Measurements from ENCODE around the gene BRD4.

BRD4 gene

GRCh38 chr19:15284091-15284490 is 48.2 kb downstream of the BRD4 start:
- H3K4me1 ChIP-seq (ENCODE audit: insufficient read depth, low read length), result peaks cover 50% of the 10 kb centered on the region
- no peak overlapping the region for H3K27ac ChIP-seq (ENCODE audit: low read length)
- H3K27me3 ChIP-seq (ENCODE audit: insufficient read depth, low read length), result no peaks in the 10 kb centered on the region
- no peak overlapping the region for H3K9ac ChIP-seq (ENCODE audit: low read depth, low read length)
- peaks cover 4% of the 10 kb centered on the region; the same call in 1 of the 2 replicates for H3K36me3 ChIP-seq (ENCODE audit: insufficient read depth, low read depth, low read length)
- H3K4me3 ChIP-seq (ENCODE audit: low read length), result no peak overlapping the region
- no peaks in the 10 kb centered on the region for H3K9me3 ChIP-seq (ENCODE audit: insufficient read depth, low read depth, low read length)

GRCh38 chr19:15283141-15283883 is 49.0 kb downstream of the BRD4 start:
- no peak overlapping the region for H3K27ac ChIP-seq (ENCODE audit: low read length)
- no peaks in the 10 kb centered on the region for H3K9me3 ChIP-seq (ENCODE audit: insufficient read depth, low read depth, low read length)
- no peaks in the 10 kb centered on the region for H3K27me3 ChIP-seq (ENCODE audit: insufficient read depth, low read length)
- no peak overlapping the region for H3K9ac ChIP-seq (ENCODE audit: low read depth, low read length)
- H3K4me1 ChIP-seq (ENCODE audit: insufficient read depth, low read length), result peaks cover 46% of the 10 kb centered on the region
- H3K4me3 ChIP-seq (ENCODE audit: low read length), result no peak overlapping the region
- peaks cover 4% of the 10 kb centered on the region; the same call in 1 of the 2 replicates for H3K36me3 ChIP-seq (ENCODE audit: insufficient read depth, low read depth, low read length)

GRCh38 chr19:15282311-15282705 is 50.0 kb downstream of the BRD4 start:
- no peak overlapping the region for H3K27ac ChIP-seq (ENCODE audit: low read length)
- H3K36me3 ChIP-seq (ENCODE audit: insufficient read depth, low read depth, low read length), result peaks cover 4% of the 10 kb centered on the region; the same call in 1 of the 2 replicates
- H3K9ac ChIP-seq (ENCODE audit: low read depth, low read length), result no peak overlapping the region
- H3K4me3 ChIP-seq (ENCODE audit: low read length), result no peak overlapping the region
- H3K27me3 ChIP-seq (ENCODE audit: insufficient read depth, low read length), result no peaks in the 10 kb centered on the region
- H3K4me1 ChIP-seq (ENCODE audit: insufficient read depth, low read length), result peaks cover 43% of the 10 kb centered on the region
- H3K9me3 ChIP-seq (ENCODE audit: insufficient read depth, low read depth, low read length), result no peaks in the 10 kb centered on the region

- H3K4me1 ChIP-seq (ENCODE audit: insufficient read depth, low read length), result peaks cover 42% of the 10 kb centered on the region
- no peak overlapping the region for H3K27ac ChIP-seq (ENCODE audit: low read length)
- H3K36me3 ChIP-seq (ENCODE audit: insufficient read depth, low read depth, low read length), result peaks cover 4% of the 10 kb centered on the region; the same call in 1 of the 2 replicates
- no peaks in the 10 kb centered on the region for H3K27me3 ChIP-seq (ENCODE audit: insufficient read depth, low read length)
- H3K9me3 ChIP-seq (ENCODE audit: insufficient read depth, low read depth, low read length), result no peaks in the 10 kb centered on the region
- H3K4me3 ChIP-seq (ENCODE audit: low read length), result no peak overlapping the region
- H3K9ac ChIP-seq (ENCODE audit: low read depth, low read length), result no peak overlapping the region
Observed at GRCh38 chr19:15280915-15281683, 51.2 kb downstream of the BRD4 start.

GRCh38 chr19:15280048-15280725 is 52.2 kb downstream of the BRD4 start:
- Histone ChIP-seq H3K27me3 (ENCODE audit: insufficient read depth, low read length) (no peaks in the 10 kb centered on the region), H3K4me3 (ENCODE audit: low read length) (no peak overlapping the region), H3K9ac (ENCODE audit: low read depth, low read length) (no peak overlapping the region), H3K9me3 (ENCODE audit: insufficient read depth, low read depth, low read length) (no peaks in the 10 kb centered on the region), H3K4me1 (ENCODE audit: insufficient read depth, low read length) (peaks cover 42% of the 10 kb centered on the region), H3K27ac (ENCODE audit: low read length) (no peak overlapping the region), H3K36me3 (ENCODE audit: insufficient read depth, low read depth, low read length) (peaks cover 7% of the 10 kb centered on the region; the same call in 1 of the 2 replicates)

- H3K27me3 ChIP-seq (ENCODE audit: insufficient read depth, low read length), result no peaks in the 10 kb centered on the region
- no peak overlapping the region for H3K4me3 ChIP-seq (ENCODE audit: low read length)
- peaks cover 7% of the 10 kb centered on the region; the same call in 1 of the 2 replicates for H3K36me3 ChIP-seq (ENCODE audit: insufficient read depth, low read depth, low read length)
- peaks cover 42% of the 10 kb centered on the region for H3K4me1 ChIP-seq (ENCODE audit: insufficient read depth, low read length)
- H3K27ac ChIP-seq (ENCODE audit: low read length), result no peak overlapping the region
- no peaks in the 10 kb centered on the region for H3K9me3 ChIP-seq (ENCODE audit: insufficient read depth, low read depth, low read length)
- H3K9ac ChIP-seq (ENCODE audit: low read depth, low read length), result no peak overlapping the region
Observed at GRCh38 chr19:15279326-15279904, 52.9 kb downstream of the BRD4 start.

GRCh38 chr19:15276620-15277215 is 55.6 kb downstream of the BRD4 start:
- H3K4me1 ChIP-seq (ENCODE audit: insufficient read depth, low read length), result peaks cover 25% of the 10 kb centered on the region
- H3K36me3 ChIP-seq (ENCODE audit: insufficient read depth, low read depth, low read length), result peaks cover 26% of the 10 kb centered on the region
- no peaks in the 10 kb centered on the region for H3K9me3 ChIP-seq (ENCODE audit: insufficient read depth, low read depth, low read length)
- H3K27ac ChIP-seq (ENCODE audit: low read length), result no peak overlapping the region
- H3K9ac ChIP-seq (ENCODE audit: low read depth, low read length), result no peak overlapping the region
- H3K27me3 ChIP-seq (ENCODE audit: insufficient read depth, low read length), result no peaks in the 10 kb centered on the region
- H3K4me3 ChIP-seq (ENCODE audit: low read length), result no peak overlapping the region

GRCh38 chr19:15274477-15274876 is 57.9 kb downstream of the BRD4 start:
- H3K36me3 ChIP-seq (ENCODE audit: insufficient read depth, low read depth, low read length), result peaks cover 44% of the 10 kb centered on the region

GRCh38 chr19:15269806-15270205 is 62.5 kb downstream of the BRD4 start:
- peaks cover 88% of the 10 kb centered on the region for H3K36me3 ChIP-seq (ENCODE audit: insufficient read depth, low read depth, low read length)
- no peaks in the 10 kb centered on the region for H3K27me3 ChIP-seq (ENCODE audit: insufficient read depth, low read length)
- H3K9ac ChIP-seq (ENCODE audit: low read depth, low read length), result no peak overlapping the region
- no peak overlapping the region for H3K4me3 ChIP-seq (ENCODE audit: low read length)
- H3K27ac ChIP-seq (ENCODE audit: low read length), result no peak overlapping the region
- no peaks in the 10 kb centered on the region for H3K9me3 ChIP-seq (ENCODE audit: insufficient read depth, low read depth, low read length)
- H3K4me1 ChIP-seq (ENCODE audit: insufficient read depth, low read length), result no peaks in the 10 kb centered on the region

More at GRCh38 chr19:15274477-15274876, 57.9 kb downstream of the BRD4 start:
- Histone ChIP-seq H3K4me3 (ENCODE audit: low read length) (no peak overlapping the region), H3K27me3 (ENCODE audit: insufficient read depth, low read length) (no peaks in the 10 kb centered on the region), H3K9ac (ENCODE audit: low read depth, low read length) (no peak overlapping the region), H3K27ac (ENCODE audit: low read length) (no peak overlapping the region), H3K9me3 (ENCODE audit: insufficient read depth, low read depth, low read length) (no peaks in the 10 kb centered on the region), H3K4me1 (ENCODE audit: insufficient read depth, low read length) (peaks cover 6% of the 10 kb centered on the region; the same call in 1 of the 2 replicates)

GRCh38 chr19:15268928-15269253 is 63.4 kb downstream of the BRD4 start:
- Histone ChIP-seq H3K36me3 (ENCODE audit: insufficient read depth, low read depth, low read length) (peaks cover 97% of the 10 kb centered on the region), H3K27me3 (ENCODE audit: insufficient read depth, low read length) (no peaks in the 10 kb centered on the region), H3K4me3 (ENCODE audit: low read length) (no peak overlapping the region), H3K9me3 (ENCODE audit: insufficient read depth, low read depth, low read length) (no peaks in the 10 kb centered on the region), H3K27ac (ENCODE audit: low read length) (no peak overlapping the region), H3K4me1 (ENCODE audit: insufficient read depth, low read length) (no peaks in the 10 kb centered on the region), H3K9ac (ENCODE audit: low read depth, low read length) (no peak overlapping the region)

Data from iPS-20b (cell line).